GM18909 (cell line): ENCODE measurements around the gene CLN5.
A peak's percentile ranks its signal among the peaks of the same experiment; 100 is the strongest.
"Not testable (repeated sequence)": the region's sequence is repeated elsewhere in the genome, so short reads cannot be mapped to it uniquely, and the experiment has no call there.

Source experiments
- ATAC-seq: cut with Tn5 transposase; IDR thresholded peaks from one replicate; pipeline ENCODE4 v1.9.1; 2021; ENCODE audit warnings: mild to moderate bottlenecking; ENCODE audit not compliant: unreplicated experiment, poor library complexity

CLN5 gene

DNA sequence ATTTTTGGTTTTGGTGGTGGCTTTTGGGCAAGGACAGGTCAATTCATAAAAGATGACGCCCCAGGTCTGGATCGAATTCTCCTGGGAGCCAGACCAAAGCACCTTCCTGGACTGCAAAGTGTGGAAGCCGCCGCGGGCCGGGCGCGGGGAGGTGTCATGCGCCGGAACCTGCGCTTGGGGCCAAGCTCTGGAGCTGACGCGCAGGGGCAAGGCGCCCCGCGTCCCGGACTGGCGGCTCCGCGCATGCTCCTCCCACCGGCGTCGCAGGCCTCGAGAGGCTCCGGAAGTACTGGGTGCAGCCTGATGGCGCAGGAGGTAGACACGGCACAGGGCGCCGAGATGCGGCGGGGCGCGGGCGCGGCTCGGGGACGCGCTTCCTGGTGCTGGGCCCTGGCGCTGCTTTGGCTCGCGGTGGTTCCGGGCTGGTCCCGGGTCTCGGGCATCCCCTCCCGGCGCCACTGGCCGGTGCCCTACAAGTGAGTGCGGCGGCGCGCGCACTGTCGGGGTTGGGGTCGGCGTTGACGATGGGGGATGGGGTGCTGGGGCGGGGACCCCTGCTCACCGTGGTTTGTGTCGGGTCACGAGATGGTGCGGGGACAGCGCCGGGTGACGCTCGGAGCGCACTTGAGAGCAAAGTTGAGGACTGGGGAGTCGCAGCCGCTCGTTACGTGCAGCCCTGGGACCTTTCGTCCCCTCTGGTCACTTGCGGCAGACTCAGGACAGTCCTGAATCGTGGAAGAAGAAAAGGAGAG, at the start of gene CLN5:
TSS of gene CLN5 (plus strand) at position 286 of the 752 bp plus-strand sequence. CDS start at position 304, 18 bp downstream.
- peak; percentile 97 for ATAC-seq

DNA sequence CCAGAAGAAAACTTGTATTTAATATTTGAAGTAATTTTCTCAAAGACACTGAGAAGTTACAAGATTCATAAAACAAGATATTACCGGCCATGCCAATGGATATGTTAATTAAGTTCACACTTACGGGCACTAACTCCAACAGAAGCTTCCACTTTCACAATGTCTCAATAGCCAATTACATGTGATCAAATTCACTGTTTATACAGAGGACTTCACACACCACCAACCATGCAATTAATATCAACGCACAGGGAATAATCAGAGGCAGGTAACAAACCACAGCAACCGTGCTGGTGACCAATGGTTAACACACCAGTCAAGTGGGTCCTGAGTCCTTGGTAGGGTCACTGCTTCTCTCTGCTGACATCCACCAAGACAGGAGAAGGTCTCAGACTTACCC, 49.5 kb upstream of the CLN5 start:
- ATAC-seq = no peak

DNA sequence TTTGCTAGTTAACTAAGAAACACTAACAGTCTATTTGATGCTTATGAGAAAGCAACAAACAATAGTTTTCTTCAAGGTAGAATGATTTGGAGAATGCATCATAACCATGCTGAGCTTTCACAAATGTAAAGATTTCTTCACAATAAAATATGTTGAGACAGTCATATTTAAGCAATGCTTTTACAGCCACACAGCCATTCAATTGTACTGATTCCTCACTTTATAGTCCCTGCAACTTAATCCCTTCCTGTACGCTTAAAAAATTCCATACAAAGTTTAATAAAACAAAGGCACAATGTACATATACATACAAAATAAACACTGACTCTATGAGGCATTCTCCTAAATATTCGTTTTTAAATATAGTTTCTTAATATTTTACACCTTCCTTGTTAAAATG, 48.2 kb upstream of the CLN5 start:
- ATAC-seq = no peak

DNA sequence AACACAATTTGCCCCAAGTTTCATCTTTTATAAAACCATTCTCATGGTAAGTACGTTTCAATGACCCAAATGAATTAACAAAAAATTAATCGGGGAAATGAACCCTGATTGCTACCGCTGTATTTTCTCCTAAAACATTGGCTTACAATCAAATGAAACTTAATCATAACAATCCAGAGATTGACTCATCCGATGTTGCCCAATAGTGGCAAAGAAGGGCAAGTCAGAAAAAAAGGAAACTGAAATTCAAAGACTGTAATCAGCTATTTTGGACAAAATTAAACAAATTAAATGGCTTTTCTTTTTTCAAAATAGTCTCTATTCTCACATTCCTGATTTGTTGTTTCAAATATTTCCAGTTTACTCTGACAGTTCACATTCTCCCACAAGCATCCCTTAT, 47.4 kb upstream of the CLN5 start:
- ATAC-seq = no peak

DNA sequence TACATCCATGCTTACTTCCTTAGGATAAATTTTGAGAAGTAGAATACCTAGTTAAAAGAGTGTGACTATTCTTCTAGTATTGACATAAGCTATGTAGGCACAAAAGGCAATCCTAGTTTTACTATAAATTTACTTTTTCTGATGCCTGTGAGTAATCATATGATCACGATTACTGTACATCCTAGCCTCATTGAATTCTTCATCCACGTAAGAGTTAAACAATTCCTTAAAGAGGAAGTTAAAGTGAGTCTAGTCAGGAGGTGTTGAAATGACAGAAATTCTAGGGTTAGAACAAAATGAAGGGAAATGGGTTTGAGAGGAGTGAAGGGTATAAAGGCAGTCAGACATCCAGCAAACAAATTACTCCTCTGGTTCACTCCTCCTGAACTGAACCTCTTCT, 43.7 kb upstream of the CLN5 start, which contains the start of gene ACOD1:
TSS of gene ACOD1 (plus strand) at position 363 of the 400 bp plus-strand sequence. CDS start 48 bp downstream, outside the sequence.
- ATAC-seq = no peak

DNA sequence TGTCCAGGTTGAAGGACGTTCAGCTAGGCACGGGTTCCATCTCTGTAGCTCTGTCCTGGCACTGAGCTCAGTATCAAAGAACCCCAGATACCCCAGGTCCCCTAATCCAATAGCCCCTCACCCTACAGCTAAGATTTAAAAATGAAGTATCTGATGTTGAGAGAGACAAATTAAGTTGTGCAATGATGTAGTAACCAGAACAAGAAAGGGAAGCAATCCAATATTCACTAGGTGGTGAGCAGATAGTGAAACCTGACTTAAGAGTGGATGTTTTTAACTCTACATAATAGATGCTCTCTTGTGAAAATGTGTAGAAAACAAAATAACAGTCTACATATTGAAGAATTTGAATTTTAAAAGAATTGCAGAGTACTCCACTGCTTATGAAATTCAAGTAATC, 41.8 kb upstream of the CLN5 start:
- ATAC-seq = no peak

DNA sequence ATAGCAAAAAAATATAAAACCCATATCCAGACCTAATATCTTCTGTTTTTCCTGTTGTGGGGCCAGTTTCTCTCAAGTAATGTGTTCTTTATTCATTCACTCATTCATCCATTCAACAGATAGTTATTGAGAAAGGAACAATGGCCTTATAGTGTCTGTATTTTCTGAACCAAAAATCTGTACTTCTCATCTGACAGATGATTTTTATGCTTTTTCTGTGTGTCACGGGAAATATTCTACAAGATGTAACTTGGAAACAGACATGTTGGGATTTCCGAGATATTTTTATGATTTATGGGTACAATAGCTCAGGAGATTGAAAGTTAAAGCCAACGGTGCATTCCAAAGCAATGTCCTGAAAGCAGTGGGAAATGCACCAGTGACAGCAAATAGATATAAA, 37.9 kb upstream of the CLN5 start:
- no peak for ATAC-seq

DNA sequence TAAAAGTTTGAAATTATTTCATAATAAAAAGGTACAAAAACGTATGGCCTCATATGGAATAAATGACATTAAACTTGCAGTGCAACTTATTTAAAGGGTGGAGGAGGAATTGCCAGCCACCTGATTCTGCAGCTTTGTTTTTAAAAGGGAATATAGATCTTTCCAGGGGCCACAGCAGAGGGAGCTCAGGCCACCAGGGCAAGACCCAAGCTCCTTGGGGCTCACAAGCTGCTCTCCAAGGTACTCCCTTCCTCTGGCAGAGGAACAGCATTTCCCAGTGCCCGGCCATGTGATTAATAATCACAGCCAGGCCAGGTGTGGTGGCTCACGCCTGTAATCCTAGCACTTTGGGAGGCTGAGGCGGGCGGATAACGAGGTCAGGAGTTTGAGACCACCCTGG, 37.3 kb upstream of the CLN5 start:
- ATAC-seq = no peak

DNA sequence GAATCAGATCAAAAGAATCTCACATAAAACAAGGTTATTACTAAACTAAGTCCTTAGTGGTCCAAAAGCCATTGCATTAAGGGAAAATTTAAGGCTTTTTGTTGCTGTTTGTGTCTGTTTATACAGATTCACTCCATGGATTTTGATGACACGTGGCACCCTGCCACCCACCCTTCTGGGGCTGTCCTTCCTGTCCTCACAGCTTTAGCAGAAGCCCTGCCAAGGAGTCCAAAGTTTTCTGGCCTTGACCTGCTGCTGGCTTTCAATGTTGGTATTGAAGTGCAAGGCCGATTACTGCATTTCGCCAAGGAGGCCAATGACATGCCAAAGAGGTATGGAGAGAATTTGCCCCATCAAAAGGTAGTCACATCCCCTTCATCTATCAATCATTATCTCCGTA, 36.7 kb upstream of the CLN5 start:
- no peak for ATAC-seq

DNA sequence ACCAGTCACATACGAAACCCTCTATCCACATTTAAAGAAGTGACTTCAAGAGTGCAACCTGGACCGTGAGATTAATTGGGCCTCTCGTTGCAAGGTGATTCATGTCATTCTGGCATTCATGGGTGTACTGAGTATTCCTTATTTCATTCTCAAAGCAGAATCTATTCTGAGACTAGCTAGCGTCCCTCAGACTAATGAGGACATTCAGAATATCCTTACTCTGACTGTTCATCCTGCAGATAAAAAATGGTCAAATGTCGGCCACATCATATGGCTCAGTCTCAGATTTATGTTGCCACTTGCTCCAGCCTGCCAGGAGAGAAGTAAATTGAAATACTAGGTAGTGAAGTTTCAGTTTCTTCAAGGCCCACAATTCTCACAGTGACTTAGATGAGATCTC, 36.2 kb upstream of the CLN5 start:
- ATAC-seq = no peak

DNA sequence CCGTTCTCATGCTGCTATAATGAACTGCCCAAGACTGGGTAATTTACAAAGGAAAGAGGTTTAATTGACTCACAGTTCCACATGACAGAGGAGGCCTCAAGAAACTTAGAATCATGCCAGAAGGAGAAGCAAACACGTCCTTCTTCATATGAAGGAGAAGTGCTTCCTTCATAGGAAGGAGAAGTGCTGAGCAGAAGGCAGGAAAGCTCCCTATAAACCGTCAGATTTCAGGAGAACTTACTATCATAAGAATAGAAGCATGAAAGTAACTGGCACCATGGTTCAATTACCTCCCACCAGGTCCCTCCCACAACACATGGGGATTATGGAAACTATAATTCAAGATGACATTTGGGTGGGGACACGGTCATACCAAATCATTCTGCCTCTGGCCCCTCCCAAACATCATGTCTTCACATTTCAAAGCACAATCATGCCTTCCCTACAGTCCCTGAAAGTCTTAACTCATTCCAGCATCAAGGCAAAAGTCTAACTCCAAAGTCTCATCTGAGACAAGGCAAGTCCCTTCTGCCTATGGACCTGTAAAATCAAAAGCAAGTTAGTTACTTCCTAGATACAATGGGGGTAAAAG, 32.9 kb upstream of the CLN5 start:
- no peak for ATAC-seq

DNA sequence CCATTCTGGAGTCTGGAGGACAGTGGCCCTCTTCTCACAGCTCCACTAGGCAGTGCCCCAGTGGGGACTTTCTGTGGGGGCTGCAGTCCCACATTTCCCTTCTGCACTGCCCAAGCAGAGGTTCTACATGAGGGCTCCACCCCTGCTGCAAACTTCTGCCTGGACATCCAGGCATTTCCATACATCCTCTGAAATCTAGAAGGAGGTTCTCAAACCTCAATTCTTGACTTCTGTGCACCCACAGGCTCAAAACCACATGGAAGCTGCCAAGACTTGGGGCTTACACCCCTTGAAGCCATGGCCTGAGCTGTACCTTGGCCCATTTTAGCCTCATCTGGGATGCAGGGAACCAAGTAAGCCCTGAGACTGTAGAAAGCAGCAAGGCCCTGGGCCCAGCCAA, 32.1 kb upstream of the CLN5 start:
- not testable (repeated sequence) for ATAC-seq

DNA sequence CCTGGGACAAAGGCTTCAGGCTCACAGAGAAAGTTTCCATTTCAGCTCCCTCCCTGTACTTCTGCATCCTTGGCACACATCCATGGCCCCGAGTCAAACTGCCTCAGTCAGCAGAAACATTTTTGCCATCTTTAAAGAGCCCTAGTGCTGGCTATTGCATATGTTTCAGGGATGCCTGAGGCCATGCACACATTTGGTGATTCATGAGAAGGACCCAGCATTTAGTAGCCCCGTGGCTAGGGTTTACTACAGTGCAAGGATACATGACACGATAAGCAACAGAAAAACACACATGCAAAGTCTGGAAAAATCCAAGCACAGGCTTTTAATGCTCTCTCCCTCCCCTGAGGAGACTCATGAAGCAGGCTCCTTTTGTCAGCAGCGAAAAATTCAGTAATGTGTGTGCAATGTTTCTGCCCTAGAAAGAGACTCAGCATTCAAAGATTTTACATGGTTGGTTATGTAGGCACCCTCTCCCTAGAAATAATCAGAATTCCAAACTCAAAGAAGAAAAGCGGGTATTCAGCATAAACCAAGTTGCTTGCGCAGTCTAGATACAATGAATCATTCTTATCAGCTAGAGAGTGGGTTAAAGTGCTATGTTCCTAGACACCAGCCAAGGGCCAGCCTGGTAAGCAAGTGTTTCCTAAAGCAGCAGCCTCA, 26.0 kb upstream of the CLN5 start:
- ATAC-seq = no peak

DNA sequence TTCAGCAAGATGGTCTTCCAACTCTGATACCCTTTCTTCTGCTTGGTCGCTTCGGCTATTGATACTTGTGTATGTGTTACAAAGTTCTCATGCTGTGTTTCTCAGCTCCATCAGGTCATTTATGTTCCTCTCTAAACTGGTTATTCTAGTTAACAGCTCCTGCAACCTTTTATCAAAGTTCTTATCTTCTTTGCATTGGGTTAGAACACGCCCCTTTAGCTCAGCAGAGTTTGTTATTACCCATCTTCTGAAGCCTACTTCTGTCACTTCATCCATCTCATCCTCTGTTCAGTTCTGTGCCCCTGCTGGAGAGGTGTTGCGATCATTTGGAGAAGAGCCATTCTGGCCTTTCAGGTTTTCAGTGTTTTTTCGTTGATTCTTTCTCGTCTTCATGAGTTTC, 24.9 kb upstream of the CLN5 start:
- no peak for ATAC-seq

DNA sequence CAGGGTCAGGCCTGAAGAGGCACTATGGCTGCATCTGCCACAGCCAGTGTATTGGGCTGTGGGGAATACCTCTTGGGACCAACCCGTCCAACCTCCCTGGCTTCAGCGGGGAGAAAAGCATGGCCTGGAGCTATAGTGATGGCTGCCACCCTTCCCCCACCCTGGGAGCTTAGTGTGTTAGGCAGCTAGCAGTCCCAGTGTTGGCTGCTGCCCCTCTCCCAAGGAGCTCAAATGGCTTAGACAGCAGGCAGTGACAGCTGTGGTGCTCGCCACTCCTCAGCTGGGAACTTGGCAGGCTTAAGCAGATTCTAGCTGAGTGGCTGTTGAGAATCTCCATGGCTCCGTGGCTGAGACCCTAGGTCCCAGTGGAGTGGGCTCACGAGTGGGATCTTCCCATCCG, 23.8 kb upstream of the CLN5 start:
- ATAC-seq = no peak

DNA sequence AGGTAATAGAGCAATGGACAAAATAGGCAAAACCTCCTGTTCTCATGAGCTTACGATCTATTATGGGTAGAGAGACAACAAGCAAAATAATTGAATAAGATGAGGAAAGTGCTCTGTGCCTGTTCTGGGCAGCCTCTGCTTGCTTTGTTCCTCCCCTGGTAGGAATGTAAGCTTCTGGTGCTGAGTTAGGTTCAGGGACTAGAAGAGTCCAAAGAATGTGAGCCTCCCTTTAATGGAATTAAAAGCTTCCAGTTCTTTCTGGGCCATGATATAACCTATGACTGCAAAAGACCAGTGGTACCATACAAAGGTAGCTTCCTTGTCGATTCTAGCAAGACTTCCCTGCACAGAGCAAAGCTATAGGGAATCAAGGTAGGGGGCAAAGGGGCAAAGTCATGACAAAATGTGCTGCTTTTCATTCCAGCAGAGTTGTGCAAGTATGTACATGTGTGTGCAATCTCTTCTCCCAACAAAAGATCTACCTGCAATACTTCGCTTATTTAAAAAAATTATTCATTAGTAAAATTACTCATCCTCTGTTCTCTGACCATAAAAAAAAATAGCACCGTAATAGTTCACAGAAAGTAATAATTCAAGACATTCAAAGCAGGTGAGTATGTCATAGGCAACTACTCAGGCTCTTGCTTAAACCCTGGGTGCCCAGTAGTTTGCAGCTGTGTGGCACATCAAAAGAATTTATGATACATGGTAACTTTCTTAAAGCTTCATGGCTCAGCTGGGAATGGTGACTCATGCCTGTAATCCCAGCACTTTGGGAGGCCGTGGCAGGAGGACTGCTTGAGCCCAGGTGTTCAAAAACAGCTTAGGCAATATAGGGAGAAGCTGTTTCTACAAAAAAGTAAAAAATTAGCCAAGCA, 22.2 kb upstream of the CLN5 start:
- ATAC-seq = no peak

DNA sequence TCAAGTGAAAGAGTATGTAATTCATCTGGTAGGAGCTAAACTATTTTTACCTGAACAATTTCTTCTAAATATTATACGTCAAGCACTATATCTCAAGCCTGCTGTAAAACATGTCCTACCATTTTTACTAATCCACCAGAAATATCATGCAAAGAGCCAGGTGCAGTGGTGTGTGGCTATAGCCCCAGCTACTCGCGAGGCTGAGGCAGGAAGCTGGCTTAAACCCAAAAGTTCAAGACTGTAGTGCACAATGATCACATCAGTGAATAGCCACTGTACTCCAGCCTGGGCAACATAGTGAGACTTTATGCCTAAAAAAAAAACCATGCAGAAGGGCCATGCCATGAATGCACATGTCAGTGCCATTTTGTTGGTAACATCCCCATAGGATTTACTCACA, 20.7 kb upstream of the CLN5 start:
- no peak for ATAC-seq

DNA sequence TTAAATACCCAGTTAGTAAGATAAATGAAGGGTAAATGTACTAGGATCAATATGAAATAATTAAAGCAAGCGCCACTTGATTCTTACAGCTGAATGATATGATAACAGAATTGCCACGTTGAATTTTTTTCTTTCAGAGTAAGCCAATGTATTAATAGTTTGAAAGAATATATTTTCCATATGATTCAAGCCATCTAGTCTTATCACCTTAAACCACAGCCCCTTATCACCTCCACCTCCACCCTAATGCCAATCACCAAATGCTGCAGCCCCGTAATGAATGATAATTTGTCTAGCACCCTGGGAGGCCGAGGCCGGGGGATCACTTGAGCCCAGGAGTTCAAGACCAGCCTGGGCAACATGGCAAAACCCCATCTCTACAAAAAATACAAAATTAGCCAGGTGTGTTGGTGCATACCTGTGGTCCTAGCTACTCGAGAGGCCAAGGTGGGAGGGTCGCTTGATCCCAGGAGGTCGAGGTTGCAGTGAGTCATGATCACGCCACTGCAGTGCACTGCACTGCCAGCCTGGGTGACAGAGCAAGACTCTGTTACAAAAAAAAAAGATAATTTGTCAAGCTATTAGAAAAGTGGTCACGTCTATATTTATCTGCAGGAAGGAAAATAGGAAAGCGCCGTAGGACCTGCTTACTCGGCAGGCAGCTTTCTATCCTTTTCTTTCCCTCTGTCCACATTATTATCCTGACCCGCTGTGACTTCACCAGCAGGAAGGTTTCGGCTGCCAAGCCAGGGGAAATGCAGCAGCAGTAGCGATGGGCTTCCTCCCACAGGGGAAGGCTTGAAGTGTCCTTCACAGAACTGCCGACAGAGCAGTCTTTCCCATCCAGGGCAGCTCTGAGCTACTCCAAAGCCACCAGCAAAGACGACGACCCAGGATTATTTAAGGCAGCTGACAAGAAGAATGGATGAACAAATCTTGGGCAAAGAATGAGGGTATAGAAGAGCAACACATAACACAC, 19.7 kb upstream of the CLN5 start:
- ATAC-seq = no peak

DNA sequence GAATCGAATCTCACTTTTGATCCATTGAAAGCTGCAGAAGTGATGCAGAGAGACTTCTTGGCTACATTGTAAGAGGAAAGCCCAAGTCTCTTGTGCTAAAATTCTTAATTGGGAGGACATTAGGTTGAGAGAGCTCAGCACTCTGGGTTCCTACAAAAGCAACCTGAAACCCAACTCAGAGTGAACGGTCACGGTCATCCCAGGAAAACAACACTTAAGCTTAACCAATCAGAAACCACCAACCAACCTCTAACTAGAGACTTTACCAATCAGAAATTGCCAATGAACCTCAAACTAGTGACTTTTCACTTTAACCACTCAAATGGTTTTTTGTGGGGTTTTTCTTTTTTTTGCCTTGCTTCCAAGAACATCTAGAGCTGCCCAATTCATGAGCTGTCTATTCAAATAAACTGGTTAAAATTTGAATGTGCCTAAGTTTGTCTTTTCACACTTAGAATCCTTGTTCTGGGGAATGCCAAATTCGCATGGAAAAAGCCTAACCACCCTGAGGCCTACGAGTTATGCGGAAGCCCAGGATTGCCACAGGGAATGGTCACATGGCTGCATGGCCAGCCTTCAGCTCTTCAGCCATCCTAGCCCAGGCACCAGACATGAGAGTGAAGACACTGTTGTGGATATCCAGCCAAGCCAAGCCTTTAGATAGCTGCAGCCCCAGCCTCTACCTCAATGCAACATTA, 17.8 kb upstream of the CLN5 start:
- no peak for ATAC-seq
